ENCODE results near the gene KIF18B. TPM values are rescaled to one million over a fixed set of nuclear protein-coding genes. Genes with fewer than 3 reads are reported as not detected.

The KIF18B gene
- total and polyA plus RNA-seq, 2 of the 13 experiments (the other 11 are each of a cell fraction or from before 2014, with no cell fraction given): 15.2 to 15.3 TPM

- H3K9ac ChIP-seq (ENCODE audit: insufficient read depth, low read depth, low read length): no peak overlapping the region
- ATAC-seq: no peak
- H3K4me2 ChIP-seq (ENCODE audit: low read depth, low read length): no peak overlapping the region
- in situ Hi-C loops (cut with HindIII; ENCODE audit: extremely low pct_ligation_motif_present, low pct_unique_long_range_greater_than_20kb) (no loop called here), intact Hi-C loops (cut with micrococcal nuclease; ENCODE audit: unreplicated experiment) (no loop called here)
- H2AFZ ChIP-seq (ENCODE audit: low read length): no peak overlapping the region
- no peaks in the 10 kb centered on the region for H3K9me3 ChIP-seq (ENCODE audit: low read length)
- H3K36me3 ChIP-seq (replicated peaks in 1 of 2; ENCODE audit: control insufficient read depth in 1 of 2, insufficient read depth in 2 of 2, low read length in 2 of 2): no peaks in the 10 kb centered on the region
- H3K27me3 ChIP-seq (ENCODE audit: control insufficient read depth in 1 of 2, insufficient read depth in 2 of 2, low read length in 2 of 2): peaks cover 15 to 62% of the 10 kb centered on the region in 2 experiments
- 34% methylated on average over 7 of the region's 7 CpGs for WGBS (ENCODE audit: low lambda C conversion rate)
- CTCF ChIA-PET (ENCODE audit: low intra/inter-chr PET ratio, low total read pairs): no interaction called here
- FAIRE-seq: no peak
- no TSS peak for BruUV-seq (replicated peaks)
- H4K20me1 ChIP-seq (ENCODE audit: insufficient read depth, low read length): no peaks in the 10 kb centered on the region
- no peak overlapping the region for H3K4me3 ChIP-seq (replicated peaks in 1 of 3; ENCODE audit: insufficient read depth in 1 of 3, low read depth in 2 of 3, low read length in 3 of 3)
- no peak overlapping the region for H3K27ac ChIP-seq (ENCODE audit: extremely low read length, insufficient read depth, low read length)
- no peak for DNase-seq (ENCODE audit: low spot score)
- POLR2A ChIA-PET: no interaction called here
- H3K79me2 ChIP-seq (ENCODE audit: insufficient read depth, low read length): no peaks in the 10 kb centered on the region
- H3K4me1 ChIP-seq (ENCODE audit: insufficient read depth, low read length): peaks cover 32% of the 10 kb centered on the region
- TF ChIP-seq ZNF652 (CRISPR knock-in tag; IDR thresholded peaks at IDR 0.05; ENCODE audit: borderline replicate concordance, low read depth): peak; percentile 46
- TF ChIP-seq ZNF432 (CRISPR knock-in tag; IDR thresholded peaks at IDR 0.05; ENCODE audit: borderline replicate concordance): no peak
Measured at GRCh38 chr17:44977814-44978550, 30.4 kb upstream of the KIF18B start.

GRCh38 chr17:44977065-44977464 is 29.5 kb upstream of the KIF18B start:
- H3K4me1 ChIP-seq (ENCODE audit: insufficient read depth, low read length): peaks cover 40% of the 10 kb centered on the region
- DNase-seq (ENCODE audit: low spot score) (no peak), ATAC-seq (peak; percentile 27; the same call in 1 of the 3 replicates), FAIRE-seq (no peak)
- ChIA-PET POLR2A (no interaction called here), CTCF (ENCODE audit: low intra/inter-chr PET ratio, low total read pairs) (no interaction called here)
- BruUV-seq (replicated peaks): no TSS peak
- H3K9me3 ChIP-seq (ENCODE audit: low read length): no peaks in the 10 kb centered on the region
- no peak overlapping the region for H3K4me3 ChIP-seq (replicated peaks in 1 of 3; ENCODE audit: insufficient read depth in 1 of 3, low read depth in 2 of 3, low read length in 3 of 3)
- H2AFZ ChIP-seq (ENCODE audit: low read length): no peak overlapping the region
- intact Hi-C loops (cut with micrococcal nuclease; ENCODE audit: unreplicated experiment) (no loop called here), in situ Hi-C loops (cut with HindIII; ENCODE audit: extremely low pct_ligation_motif_present, low pct_unique_long_range_greater_than_20kb) (no loop called here)
- H3K4me2 ChIP-seq (ENCODE audit: low read depth, low read length): no peak overlapping the region
- H3K79me2 ChIP-seq (ENCODE audit: insufficient read depth, low read length): no peaks in the 10 kb centered on the region
- H3K27ac ChIP-seq (ENCODE audit: extremely low read length, insufficient read depth, low read length): no peak overlapping the region
- H3K9ac ChIP-seq (ENCODE audit: insufficient read depth, low read depth, low read length): no peak overlapping the region
- H3K36me3 ChIP-seq (replicated peaks in 1 of 2; ENCODE audit: control insufficient read depth in 1 of 2, insufficient read depth in 2 of 2, low read length in 2 of 2): no peaks in the 10 kb centered on the region
- H3K27me3 ChIP-seq (ENCODE audit: control insufficient read depth in 1 of 2, insufficient read depth in 2 of 2, low read length in 2 of 2): peaks cover 15 to 67% of the 10 kb centered on the region in 2 experiments
- 26% methylated on average over 2 of the region's 3 CpGs for WGBS (ENCODE audit: low lambda C conversion rate)
- TF ChIP-seq ZNF576 (CRISPR knock-in tag; IDR thresholded peaks at IDR 0.05) (no peak), SMC3 (IDR thresholded peaks at IDR 0.05; ENCODE audit: low read length) (peak; percentile 14; the same call in 1 of the 2 replicates)
- no peaks in the 10 kb centered on the region for H4K20me1 ChIP-seq (ENCODE audit: insufficient read depth, low read length)
